Measurements from ENCODE around the gene TARS3.

DNA sequence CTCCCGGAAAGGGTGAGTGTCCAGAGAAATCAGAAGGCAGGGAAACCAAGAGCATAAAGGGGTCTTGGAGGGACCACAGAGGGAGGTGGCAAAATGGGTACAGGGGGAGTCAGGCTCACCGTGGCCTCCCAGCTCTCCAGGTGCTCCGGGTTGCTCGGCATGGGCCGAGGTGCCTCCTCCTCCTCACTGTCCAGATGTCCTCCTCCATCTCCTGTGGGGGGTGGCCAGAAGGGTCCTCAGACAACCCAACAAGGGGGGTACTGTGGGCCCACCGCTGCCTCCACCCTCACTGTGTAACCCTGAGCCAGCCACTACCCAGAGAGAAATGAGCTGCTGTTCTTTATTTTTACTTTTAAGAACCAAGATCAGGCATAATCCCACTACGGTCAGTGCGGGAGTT, 48.6 kb upstream of the TARS3 start:
- TF ChIP-seq, protein P1, sequence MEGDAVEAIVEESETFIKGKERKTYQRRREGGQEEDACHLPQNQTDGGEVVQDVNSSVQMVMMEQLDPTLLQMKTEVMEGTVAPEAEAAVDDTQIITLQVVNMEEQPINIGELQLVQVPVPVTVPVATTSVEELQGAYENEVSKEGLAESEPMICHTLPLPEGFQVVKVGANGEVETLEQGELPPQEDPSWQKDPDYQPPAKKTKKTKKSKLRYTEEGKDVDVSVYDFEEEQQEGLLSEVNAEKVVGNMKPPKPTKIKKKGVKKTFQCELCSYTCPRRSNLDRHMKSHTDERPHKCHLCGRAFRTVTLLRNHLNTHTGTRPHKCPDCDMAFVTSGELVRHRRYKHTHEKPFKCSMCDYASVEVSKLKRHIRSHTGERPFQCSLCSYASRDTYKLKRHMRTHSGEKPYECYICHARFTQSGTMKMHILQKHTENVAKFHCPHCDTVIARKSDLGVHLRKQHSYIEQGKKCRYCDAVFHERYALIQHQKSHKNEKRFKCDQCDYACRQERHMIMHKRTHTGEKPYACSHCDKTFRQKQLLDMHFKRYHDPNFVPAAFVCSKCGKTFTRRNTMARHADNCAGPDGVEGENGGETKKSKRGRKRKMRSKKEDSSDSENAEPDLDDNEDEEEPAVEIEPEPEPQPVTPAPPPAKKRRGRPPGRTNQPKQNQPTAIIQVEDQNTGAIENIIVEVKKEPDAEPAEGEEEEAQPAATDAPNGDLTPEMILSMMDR (IDR thresholded peaks at IDR 0.05) = no peak
- no peak for TF ChIP-seq POLR2A (IDR thresholded peaks at IDR 0.05)
- TF ChIP-seq POLR2AphosphoS5 (IDR thresholded peaks at IDR 0.05) = no peak
- TF ChIP-seq EP300 (IDR thresholded peaks at IDR 0.05) = no peak

Data from stomach (tissue), 4 donors.